ENCODE results near the gene DNM3. TPM values are rescaled to one million over a fixed set of nuclear protein-coding genes. Genes with fewer than 3 reads are reported as not detected.

DNM3 gene
- total RNA-seq, 1 donor from 2014 or later: 1.1 TPM

GRCh38 chr1:172004671-172005070 is 163.4 kb downstream of the DNM3 start:
- no peak for DNase-seq (ENCODE audit: low spot score)
- Mint-ChIP-seq H3K4me3 (no peak overlapping the region), H3K27me3 (ENCODE audit: insufficient read depth, low read depth) (no peaks in the 10 kb centered on the region), H3K4me1 (no peaks in the 10 kb centered on the region), H3K36me3 (no peaks in the 10 kb centered on the region), H3K27ac (no peak overlapping the region), H3K9me3 (peaks cover under 1% of the 10 kb centered on the region)
- H3K27ac ChIP-seq: no peak overlapping the region
- no peak overlapping the region for H3K4me2 ChIP-seq
- no peaks in the 10 kb centered on the region for H4K20me1 ChIP-seq (ENCODE audit: low read depth)
- H3F3A ChIP-seq (ENCODE audit: low read depth): no peaks in the 10 kb centered on the region
- no peak overlapping the region for H3K9ac ChIP-seq
- no peaks in the 10 kb centered on the region for H3K4me1 ChIP-seq
- H3K79me2 ChIP-seq (ENCODE audit: low read depth): no peaks in the 10 kb centered on the region
- no peak overlapping the region for H2AFZ ChIP-seq (replicated peaks)
- peaks cover 2% of the 10 kb centered on the region for H3K9me3 ChIP-seq (ENCODE audit: low read depth)
- no peaks in the 10 kb centered on the region for H3K27me3 ChIP-seq
- no peak for TF ChIP-seq CTCF (IDR thresholded peaks at IDR 0.05)
- no peak for TF ChIP-seq EZH2phosphoT487 (IDR thresholded peaks at IDR 0.05)
- no peak for TF ChIP-seq EZH2 (IDR thresholded peaks at IDR 0.05)
- no peaks in the 10 kb centered on the region for H3K36me3 ChIP-seq
- H3K4me3 ChIP-seq: no peak overlapping the region

GRCh38 chr1:172005856-172006255 is 164.6 kb downstream of the DNM3 start:
- H3K4me2 ChIP-seq: no peak overlapping the region
- Mint-ChIP-seq H3K36me3 (no peaks in the 10 kb centered on the region), H3K9me3 (peaks cover 8% of the 10 kb centered on the region), H3K4me1 (no peaks in the 10 kb centered on the region), H3K27ac (no peak overlapping the region), H3K4me3 (no peak overlapping the region), H3K27me3 (ENCODE audit: insufficient read depth, low read depth) (no peaks in the 10 kb centered on the region)
- DNase-seq (ENCODE audit: low spot score): no peak
- H3K9me3 ChIP-seq (ENCODE audit: low read depth): peaks cover 10% of the 10 kb centered on the region
- H3K79me2 ChIP-seq (ENCODE audit: low read depth): no peaks in the 10 kb centered on the region
- no peak for TF ChIP-seq EZH2phosphoT487 (IDR thresholded peaks at IDR 0.05)
- TF ChIP-seq EZH2 (IDR thresholded peaks at IDR 0.05): no peak
- TF ChIP-seq CTCF (IDR thresholded peaks at IDR 0.05): no peak
- H3K36me3 ChIP-seq: peaks cover 2% of the 10 kb centered on the region
- H3K27ac ChIP-seq: no peak overlapping the region
- H3K4me3 ChIP-seq: no peak overlapping the region
- H3K27me3 ChIP-seq: no peaks in the 10 kb centered on the region
- no peak overlapping the region for H2AFZ ChIP-seq (replicated peaks)
- H3K4me1 ChIP-seq: no peaks in the 10 kb centered on the region
- H4K20me1 ChIP-seq (ENCODE audit: low read depth): no peaks in the 10 kb centered on the region
- no peak overlapping the region for H3K9ac ChIP-seq
- no peaks in the 10 kb centered on the region for H3F3A ChIP-seq (ENCODE audit: low read depth)

- H3K4me1 ChIP-seq: no peaks in the 10 kb centered on the region
- H3K36me3 Mint-ChIP-seq: no peaks in the 10 kb centered on the region
- no peaks in the 10 kb centered on the region for H3K4me1 Mint-ChIP-seq
- peaks cover 12% of the 10 kb centered on the region for H3K9me3 Mint-ChIP-seq
- H3K36me3 ChIP-seq: peaks cover 4% of the 10 kb centered on the region
- no peaks in the 10 kb centered on the region for H4K20me1 ChIP-seq (ENCODE audit: low read depth)
- no peak overlapping the region for H3K4me2 ChIP-seq
- H2AFZ ChIP-seq (replicated peaks): no peak overlapping the region
- H3K9ac ChIP-seq: no peak overlapping the region
- DNase-seq (ENCODE audit: low spot score): no peak
- no peak for TF ChIP-seq EZH2phosphoT487 (IDR thresholded peaks at IDR 0.05)
- TF ChIP-seq EZH2 (IDR thresholded peaks at IDR 0.05): no peak
- TF ChIP-seq CTCF (IDR thresholded peaks at IDR 0.05): no peak
- H3K27ac ChIP-seq: no peak overlapping the region
- no peaks in the 10 kb centered on the region for H3K79me2 ChIP-seq (ENCODE audit: low read depth)
- peaks cover 13% of the 10 kb centered on the region for H3K9me3 ChIP-seq (ENCODE audit: low read depth)
- H3K4me3 Mint-ChIP-seq: no peak overlapping the region
- H3K27ac Mint-ChIP-seq: no peak overlapping the region
- no peak overlapping the region for H3K4me3 ChIP-seq
- H3F3A ChIP-seq (ENCODE audit: low read depth): no peaks in the 10 kb centered on the region
- H3K27me3 Mint-ChIP-seq (ENCODE audit: insufficient read depth, low read depth): no peaks in the 10 kb centered on the region
- H3K27me3 ChIP-seq: no peaks in the 10 kb centered on the region
These were observed 165.4 kb downstream of the DNM3 start for GRCh38 chr1:172006660-172007059.

Measured in neural progenitor cell (in vitro differentiated cells).